ENCODE measurements around the gene TCAP.
"Not testable (repeated sequence)": the region's sequence is repeated elsewhere in the genome, so short reads cannot be mapped to it uniquely, and the experiment has no call there.

The TCAP gene

GRCh38 chr17:39684369-39685192 lies 19.4 kb downstream of the TCAP start:
- no peak for DNase-seq

GRCh38 chr17:39687101-39687545 lies 22.0 kb downstream of the TCAP start:
- DNase-seq = no peak

DNA sequence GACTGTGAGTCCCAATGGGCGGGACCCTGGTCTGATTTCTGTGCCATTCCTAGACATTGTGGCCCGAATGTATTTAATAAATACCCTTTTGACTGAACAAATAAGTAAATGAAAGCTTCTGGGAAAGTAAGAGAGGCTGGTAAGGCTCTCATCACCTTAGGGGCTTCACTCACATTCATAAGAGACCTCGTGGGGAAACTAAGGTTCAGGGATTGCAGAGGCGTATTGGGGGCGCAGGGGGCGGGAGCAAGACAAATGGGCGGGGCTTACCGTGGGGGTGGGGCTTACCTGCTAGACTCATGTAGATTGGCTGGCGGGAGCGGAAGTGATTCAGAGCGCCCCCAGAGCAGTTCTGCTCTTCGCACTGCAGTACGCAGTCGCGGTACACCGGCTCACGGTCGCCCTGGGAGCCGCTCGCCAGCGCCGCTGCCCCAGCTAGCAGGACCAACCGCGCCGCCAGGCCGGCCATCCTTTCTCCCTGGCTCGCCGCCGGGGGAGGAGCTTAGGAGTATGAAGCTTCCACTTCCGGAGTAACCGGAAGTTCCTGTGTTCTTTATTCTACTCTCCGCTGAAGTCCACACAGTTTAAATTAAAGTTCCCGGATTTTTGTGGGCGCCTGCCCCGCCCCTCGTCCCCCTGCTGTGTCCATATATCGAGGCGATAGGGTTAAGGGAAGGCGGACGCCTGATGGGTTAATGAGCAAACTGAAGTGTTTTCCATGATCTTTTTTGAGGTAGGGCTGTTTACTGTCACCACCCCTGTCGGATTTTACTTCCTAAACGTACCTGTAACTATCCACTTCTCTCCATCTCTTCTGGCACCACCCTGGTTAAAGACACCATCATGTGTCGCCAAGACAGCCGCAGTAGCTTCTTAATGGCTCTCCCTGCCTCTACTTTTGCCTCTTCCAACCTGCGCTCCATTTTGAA lies 22.7 kb downstream of the TCAP start, which contains the start of gene PGAP3:
PGAP3 (minus strand) TSS at position 512 of the 929 bp plus-strand sequence; CDS start at position 469, 43 bp downstream.
- peak; percentile 95 for DNase-seq

DNA sequence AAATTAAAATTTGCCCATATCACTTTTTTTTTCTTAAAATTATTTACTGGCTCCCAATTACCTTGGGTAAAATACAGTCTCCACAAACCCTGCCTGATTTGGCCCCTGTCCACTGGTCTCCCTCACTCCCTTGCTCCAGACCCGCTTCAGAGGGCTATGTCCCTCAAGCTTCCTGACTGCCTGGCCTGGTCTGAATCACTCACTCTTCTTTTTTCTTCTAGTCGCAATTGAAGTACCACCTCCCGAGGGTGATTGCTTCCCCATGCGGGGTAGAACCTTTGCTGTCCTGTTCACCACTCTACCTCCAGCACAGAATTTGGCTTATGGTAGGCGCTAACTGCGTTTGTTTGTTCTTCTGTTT lies 23.3 kb downstream of the TCAP start:
- peak; percentile 34 for DNase-seq

DNA sequence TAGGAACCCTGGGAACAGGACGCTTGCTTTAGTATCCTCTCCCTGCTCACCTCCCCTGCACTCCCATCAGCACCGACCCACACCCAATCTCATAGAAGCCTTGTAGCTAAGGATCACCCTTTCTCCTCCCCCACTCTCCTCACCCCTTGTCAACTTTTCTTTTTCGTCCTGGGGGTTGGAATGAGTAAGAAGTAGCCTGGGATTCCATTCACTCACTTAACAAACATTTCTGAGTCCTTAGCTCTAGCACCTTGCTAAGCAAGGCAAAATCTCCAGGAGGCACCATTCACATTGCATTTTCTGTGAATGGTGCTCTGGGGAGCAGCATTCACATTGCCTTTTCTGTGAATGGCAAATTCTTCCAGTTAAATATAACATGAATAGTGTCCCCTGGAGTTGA lies 23.8 kb downstream of the TCAP start:
- no peak for DNase-seq

- no peak for DNase-seq
Measured at GRCh38 chr17:39694593-39694992, 29.4 kb downstream of the TCAP start.

GRCh38 chr17:39695089-39695474 lies 29.9 kb downstream of the TCAP start:
- no peak for DNase-seq

- no peak for DNase-seq
Measured at GRCh38 chr17:39696731-39697130, 31.6 kb downstream of the TCAP start.

DNA sequence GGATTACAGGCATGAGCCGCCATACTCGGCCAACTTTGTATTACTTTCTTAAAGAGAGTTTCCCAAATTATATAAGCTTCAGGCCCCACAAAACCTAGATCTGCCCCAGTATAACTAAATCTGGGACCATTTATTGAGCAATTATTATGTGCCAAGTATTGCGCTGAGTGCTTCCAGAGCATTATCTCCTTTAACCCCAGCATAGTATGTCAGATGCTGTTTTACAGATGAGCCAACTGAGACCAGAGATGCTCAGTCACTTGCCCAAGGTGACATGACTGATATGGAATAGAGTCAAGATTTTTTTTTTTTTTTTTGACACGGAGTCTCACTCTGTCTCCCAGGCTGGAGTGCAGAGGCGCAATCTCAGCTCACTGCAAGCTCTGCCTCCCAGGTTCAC lies 32.8 kb downstream of the TCAP start:
- DNase-seq = no peak

GRCh38 chr17:39699157-39699817 lies 34.1 kb downstream of the TCAP start:
- not testable (repeated sequence) for DNase-seq

- peak; percentile 83 for DNase-seq
Measured at GRCh38 chr17:39699818-39700147, 34.6 kb downstream of the TCAP start, which contains the start of gene ERBB2. Gene ERBB2, plus strand, starts transcription at chr17:39700064. Its CDS starts 175 bp downstream, at chr17:39700239.

GRCh38 chr17:39700148-39700987 lies 35.2 kb downstream of the TCAP start:
- DNase-seq = peak; percentile 29

DNA sequence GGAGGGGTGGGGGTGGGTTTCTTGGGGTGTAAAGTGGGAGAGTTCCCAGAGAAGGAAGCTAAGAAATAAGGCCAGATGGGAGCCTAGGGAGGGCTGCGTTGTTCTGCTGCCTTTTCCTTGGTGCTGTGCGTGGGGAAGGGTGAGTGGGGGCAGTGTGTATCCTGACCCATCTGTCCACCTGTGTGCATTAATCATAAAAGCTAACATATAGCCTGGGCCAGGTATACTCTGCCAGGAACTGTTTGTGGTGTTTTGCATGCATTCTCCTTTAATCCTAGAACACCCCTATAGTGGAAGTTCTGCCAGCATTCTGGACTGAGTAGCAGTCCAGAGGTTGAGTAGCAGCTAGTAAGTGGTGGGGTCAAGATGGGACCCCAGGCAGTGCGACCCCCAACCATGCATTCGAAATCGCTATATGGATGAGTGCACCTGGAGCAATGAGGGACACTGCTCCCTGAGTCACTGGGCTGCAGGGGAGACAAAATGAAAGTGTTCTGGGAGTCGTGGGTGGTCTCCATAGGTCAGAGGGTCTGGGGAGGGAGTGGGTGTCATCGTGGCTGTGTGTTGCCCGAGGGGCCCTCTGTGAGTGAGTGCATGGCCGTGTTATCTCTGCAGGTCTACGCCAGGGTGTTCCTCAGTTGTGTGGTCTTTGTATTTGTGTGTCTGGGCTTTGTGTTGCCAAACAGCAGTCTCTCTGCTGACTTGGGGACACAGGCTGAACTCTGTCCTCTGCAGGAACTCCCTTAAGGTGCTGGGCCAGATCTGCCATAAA lies 36.0 kb downstream of the TCAP start:
- no peak for DNase-seq

DNA sequence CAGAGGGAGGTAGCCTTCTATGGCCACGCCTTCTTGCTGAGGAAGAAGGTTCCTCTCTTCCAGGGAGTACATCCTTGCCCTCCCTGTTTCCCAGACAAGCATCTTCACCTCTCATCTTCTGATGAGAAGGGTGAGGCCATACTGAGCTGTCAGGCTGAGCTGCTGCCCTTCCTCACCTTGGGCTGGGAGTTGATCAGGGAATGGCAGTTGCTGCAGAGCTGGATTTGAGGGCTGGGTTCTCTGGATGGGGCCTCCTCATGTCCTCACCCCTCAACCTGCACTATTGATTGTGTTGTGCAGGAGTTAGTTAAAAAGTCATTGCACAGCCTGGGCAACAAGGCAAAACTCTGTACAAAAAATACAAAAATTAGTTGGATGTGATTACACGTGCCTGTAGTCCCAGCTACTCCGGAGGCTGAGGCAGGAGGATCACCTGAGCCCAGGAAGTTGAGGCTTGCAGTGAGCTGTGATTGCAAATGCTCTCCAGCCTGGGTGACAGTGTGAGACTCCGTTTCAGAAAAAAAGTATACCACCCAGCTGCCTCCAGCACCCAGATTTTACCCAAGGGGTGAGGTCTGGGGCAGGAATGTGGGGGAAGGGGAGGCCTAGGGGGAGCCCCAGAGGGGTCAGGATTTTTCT lies 36.8 kb downstream of the TCAP start:
- DNase-seq = no peak

GRCh38 chr17:39702901-39703893 lies 38.0 kb downstream of the TCAP start:
- DNase-seq = no peak

- no peak for DNase-seq
Measured at GRCh38 chr17:39703913-39704312, 38.8 kb downstream of the TCAP start.

DNA sequence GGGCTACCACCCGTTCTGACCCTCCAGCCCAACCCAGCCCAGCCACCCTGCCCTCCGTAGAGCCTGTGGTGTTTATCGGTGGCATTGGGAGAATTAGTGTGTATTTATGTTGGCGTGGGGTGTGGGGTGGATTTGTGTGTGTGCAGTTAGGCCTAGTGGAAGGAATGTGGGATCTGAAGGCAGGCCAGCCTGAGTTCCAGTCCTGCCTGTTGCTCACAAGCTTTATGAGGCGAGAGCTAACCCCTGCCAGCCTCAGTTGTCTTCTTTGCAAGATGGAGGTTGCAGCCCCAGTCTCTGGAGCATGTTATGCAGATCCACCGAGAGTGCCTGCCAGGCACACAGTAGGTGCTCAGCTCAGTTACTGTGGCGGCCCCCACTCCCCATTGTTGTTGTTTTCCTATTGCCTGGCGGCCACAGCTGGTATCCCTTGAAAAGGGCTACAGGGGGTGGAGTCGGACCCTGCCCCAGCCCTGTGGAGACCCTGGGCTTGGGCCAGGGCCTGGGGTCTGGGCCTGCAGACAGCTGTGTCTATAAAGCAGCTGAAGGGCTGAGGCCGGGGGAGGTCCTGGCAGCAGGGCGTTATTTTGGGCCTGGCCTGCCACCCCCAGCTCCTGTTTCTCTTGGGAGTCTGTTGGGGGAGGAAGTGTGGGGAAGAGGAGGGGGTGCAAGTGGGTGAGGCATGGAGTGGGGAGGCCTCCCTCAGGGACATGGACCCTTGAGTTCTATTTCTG lies 39.8 kb downstream of the TCAP start:
- DNase-seq = peak; percentile 20

DNA sequence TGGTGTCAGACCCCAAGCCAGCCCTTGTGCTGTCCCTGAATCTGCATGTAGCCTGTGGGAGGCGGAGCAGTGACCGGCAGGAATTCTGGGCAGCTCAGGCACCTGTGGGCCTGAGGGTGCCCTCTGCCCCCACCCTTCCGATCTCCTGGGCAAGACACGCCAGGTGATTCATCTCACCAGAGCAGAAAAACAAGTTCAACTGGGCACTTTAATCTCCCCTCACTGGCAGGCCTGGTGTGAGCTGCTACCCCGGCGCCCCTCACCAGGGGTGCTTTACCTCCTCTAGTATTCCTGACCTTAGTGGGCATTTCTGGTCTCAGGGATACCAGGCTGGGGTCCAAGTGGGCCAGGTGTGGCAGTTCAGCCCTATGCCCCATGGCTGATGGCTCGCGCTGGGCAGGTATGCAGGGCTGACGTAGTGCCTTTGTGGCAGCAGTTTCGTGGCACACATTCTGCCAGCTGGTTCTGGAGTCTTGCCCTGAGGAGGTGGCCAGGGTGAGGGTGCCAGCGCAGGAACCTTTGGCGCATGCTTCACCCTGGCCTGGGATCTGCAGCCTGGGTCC lies 40.7 kb downstream of the TCAP start:
- no peak for DNase-seq

- no peak for DNase-seq
Measured at GRCh38 chr17:39706383-39706782, 41.2 kb downstream of the TCAP start.

Measured in EL (cell line).